Activated CD4-positive, alpha-beta T cell treated with anti-CD3 and anti-CD28 coated beads for 24 hours (primary cell): ENCODE measurements around the gene EXD2.
A peak's percentile ranks its signal among the peaks of the same experiment; 100 is the strongest.
"Not testable (repeated sequence)": the region's sequence is repeated elsewhere in the genome, so short reads cannot be mapped to it uniquely, and the experiment has no call there.

ENCODE experiments used
- DNase-seq, 2 donors: peaks; one replicate each; pipeline ENCODE4 v3.0.0-alpha.2; 2020; ENCODE audit warnings: low read depth in 2 of 2

The EXD2 gene

DNA sequence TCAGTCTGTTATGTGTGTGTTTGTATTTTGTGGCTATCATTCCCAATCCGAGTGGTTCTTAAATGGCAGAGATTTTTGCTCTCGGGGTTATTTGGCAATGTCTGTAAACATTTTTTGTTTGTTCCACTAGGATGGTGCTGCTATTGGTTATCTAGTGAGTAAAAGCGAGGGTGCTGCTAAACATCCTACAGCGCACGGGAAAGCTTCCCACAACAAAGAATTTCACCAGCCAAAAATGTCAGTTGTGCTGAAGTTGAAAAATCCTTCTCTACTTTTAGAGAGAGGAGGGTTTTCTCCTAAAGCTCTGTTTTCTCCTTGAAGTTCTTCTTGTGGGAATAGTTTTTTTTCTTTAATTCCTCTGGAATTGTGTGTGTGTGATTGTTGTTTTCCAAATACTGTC is 2.4 kb downstream of the EXD2 start:
- no peak for DNase-seq

DNA sequence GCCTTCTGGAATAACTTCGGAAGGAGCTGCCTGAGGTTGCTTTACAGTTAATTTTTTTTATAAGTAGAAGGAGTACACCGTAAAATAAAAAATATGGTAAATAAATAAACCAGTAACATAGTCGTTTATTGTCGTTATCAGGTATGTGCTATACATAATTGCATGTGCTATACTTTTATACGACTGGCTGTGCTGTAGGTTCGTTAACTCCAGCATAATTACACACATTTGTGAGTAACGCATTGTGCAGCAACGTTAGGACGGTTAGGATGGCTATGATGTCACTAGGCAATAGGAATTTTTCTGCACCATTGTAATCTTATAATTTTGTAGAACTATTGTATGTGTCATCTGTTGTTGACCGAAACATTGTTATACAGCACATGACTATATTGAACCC is 8.5 kb downstream of the EXD2 start:
- DNase-seq, result no peak

DNA sequence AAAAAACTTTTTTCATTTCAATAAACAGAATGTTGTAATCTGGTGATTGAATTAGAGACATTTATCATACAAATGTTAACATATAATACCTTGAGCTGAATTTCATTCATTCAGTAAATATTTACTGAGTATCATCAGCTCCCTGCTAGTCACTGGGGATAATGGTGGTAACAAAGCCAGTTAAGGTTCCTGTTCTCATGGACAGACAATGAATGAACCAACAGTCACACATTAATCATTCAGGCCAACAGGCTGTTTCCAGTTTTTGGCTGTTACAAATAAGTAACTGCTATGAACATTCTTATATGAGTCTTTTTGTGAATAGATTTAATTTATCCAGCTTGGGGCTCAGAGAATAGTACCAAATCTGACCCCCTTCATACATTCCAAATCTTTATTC is 13.5 kb downstream of the EXD2 start:
- DNase-seq, result no peak

DNA sequence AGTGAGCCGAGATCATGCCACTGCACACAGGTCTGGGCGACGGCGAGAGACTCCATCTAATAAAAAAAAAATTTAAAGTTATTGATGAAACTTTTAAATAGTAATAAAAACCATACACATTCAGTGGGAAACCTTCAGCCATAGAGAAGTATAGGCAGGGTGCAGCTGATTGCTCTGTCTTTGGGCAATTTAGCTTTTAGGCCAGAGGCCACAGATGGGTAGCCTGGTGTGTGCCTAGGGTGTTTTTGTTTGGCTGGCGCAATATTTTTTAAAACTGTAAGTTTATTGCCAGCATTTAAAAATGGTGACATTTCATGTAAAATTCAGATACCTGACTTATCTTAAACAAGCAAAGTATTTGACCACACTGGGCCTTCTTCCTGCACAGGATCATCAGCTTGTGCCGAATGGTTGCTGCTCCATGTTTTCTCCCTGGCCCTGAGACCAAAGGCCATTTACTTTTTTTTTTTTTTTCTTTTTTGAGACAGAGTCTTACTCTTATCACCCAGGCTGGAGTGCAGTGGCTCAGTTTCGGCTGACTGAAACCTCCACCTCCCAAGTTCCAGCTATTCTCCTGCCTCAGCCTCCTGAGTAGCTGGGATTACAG is 16.2 kb downstream of the EXD2 start:
- DNase-seq, result no peak

DNA sequence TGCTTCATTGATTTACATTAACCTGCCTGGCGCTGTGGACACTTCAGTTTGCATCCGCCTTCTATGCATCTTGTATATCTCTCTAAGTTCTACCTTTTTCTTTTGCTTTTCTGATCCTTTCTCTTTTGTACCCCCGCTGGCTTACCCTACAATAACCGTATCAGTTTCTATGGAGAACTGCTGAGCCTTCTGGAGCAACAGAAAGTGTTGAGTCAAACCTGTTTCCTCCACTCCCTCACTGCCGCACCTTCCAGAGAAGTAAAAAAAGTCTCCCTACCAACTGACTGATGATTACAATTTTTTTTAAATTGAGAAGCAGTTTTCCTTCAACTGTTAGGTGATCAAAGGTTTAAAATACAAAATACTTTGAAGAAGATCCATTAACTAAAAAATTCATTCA is 17.4 kb downstream of the EXD2 start:
- no peak for DNase-seq

DNA sequence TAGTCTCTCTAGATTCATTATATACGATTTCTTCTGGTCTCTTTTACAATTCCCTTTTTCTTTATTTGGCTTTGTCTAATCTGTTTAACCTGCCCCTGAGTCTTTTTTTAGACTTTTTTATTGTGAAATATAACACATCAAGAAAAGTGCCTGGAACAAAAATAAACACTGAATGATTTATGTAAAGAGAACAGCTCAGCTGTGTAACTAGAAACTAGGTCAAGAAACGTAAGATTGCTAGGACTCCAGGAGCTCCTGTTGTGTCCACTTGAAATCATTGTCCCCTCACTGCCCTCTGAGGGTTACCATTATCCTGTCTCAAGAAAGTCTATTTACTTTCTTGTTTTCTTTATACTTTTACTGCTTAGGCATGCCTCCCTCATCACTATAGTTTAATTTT is 23.1 kb downstream of the EXD2 start:
- DNase-seq, result no peak

DNA sequence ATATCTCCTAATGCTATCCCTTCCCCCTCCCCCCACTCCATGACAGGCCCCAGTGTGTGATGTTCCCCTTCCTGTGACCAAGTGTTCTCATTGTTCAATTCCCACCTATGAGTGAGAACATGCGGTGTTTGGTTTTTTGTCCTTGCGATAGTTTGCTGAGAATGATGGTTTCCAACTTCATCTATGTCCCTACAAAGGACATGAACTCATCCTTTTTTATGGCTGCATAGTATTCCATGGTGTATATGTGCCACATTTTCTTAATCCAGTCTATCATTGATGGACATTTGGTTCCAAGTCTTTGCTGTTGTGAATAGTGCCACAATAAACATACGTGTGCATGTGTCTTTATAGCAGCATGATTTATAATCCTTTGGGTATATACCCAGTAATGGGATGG is 26.4 kb downstream of the EXD2 start:
- DNase-seq, result not testable (repeated sequence)

DNA sequence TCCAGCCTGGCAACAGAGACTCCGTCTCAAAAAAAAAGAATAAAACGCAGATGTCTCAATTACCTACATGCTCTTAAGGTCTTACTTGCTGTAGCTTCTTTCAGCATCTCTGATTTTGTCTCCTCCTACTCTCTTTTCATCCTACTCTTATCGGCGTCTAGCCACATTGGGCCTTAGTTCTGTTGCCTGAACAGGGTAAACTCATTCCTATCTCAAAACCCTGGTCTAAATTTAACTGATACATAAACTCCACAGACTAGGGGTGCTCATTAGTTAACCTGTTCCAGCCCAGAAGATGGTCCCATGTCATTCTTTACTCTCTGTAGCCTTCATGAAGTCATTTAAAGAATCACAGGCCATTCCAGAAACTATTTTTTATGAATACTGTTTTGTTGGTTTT is 33.6 kb downstream of the EXD2 start:
- no peak for DNase-seq

DNA sequence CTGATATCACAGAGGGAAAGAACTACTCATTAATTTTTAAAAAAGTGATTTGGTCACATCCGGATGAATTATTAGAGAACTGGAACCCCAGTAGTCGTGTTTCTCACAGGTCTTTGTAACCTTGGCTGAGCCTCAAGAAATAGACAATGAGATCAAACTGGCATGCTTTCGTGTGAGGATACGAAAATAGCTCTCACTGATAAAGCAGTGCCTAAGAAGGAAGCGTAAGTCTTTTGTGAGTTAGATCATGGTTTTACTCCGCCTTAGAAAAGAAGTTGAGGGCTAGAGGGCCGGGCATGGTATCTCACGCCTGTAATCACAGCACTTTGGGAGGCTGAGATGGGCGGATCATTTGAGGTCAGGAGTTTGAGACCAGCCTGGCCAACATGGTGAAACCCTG is 34.9 kb downstream of the EXD2 start:
- DNase-seq, result no peak

DNA sequence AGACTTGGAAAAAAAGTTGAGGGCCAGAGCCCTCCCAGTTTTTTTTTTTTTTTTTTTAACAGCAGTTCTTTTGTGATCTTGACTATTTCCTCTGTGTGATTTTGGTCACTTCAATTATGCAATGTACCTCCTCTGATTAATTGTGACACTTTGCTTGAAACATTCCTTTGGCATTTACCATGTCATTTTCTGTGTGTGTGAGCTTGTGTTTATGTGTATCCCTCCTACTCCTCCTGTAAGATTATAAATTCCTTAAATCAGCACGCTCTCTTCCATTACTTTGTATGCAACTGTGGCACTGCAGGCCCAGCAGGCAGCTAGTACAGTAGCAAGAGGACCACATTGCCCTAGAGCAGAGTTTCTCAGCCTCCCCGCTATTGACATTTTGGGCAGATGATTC is 35.4 kb downstream of the EXD2 start:
- no peak for DNase-seq

DNA sequence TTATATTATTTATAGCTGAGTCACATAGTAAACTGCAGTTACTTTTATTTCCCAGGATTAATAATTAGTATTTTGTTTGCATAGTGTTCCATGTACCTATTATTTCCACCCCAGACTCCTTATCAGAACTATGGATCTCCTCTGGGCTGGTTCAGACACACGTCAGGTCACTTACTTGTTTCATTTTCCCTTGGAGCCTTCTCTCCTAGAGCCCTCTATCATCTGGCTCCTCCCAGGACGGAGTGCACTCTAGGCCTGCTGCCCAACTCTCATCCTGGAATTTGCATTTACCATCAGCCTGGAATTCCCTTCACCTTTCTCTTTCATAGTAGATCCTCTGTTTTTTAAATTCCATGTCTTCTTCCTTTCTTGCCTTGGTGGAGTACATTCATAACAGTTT is 40.2 kb downstream of the EXD2 start:
- DNase-seq, result no peak

DNA sequence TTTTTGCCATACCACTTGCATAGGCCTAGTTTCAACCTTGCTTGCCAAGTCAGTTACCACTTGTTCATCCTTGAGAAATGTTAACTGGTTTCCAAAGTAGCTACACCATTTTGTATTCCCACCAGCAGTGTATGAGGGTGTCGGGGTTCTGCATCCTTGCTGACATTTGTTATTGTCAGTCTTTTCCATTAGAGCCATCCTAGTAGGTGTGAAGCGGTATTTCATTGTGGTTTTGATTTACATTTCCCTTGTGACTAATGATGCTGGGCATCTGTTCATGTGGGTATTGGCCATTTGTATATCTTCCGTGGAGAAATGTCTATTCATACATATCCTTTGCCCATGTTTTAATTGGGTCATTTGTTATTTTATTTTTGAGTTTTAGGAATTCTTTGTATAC is 41.1 kb downstream of the EXD2 start:
- DNase-seq, result no peak

DNA sequence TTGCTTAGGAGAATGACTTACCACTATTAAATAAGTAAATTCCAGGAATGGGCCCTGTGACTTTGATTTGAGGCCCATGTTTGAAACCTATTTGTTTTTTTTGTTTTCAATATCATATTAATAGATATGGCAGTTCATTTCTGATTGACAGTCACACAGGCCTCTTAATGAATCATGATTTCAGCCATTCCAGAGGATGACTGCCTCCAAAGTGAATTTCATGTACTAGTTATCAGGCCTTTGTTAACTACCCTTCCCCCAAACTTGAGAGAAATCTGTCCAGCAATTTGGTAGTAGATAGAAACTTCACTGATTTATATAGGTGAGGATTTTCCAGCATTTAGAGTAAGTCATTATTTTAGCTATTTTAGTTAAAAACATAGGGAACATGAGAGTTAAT is 42.8 kb downstream of the EXD2 start:
- no peak for DNase-seq

DNA sequence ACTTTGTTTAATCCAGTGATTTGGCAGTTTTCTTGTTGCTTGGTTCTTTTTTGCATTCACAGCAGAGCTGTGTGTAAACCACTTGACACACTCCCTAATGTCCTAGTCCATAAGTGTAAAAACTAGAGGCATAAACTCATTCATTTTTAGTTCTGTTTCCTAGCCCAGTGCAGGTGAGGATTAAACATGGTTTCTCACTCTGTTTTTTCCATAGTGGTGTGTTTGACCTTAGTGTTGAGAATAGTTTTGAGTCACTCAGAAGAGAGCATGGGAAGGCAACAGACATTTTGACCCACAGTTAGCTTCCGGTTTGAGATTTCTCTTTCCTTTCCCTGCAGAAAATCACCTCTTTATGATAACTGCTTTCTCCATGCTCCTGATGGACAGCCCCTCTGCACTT is 44.4 kb downstream of the EXD2 start:
- no peak for DNase-seq

DNA sequence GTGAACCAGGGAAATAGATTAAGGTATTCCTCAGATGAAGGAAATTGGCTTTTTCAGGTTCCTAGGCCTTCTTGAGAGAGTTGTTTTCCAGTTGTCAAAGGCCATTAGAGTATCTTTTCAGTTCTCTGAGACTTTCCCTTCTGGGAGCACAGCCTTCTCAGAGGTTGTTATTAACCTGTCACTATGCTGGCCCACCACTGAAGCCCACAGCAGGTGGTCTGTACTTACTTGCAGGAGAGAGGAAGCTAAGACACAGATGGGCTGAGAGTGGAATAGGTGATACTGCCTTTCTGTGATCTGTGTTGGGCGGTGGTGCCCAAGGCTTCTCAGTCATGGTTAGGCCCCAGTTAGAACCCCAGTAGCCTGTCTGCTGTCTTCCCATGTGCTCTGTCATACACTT is 45.8 kb downstream of the EXD2 start:
- DNase-seq, result no peak

DNA sequence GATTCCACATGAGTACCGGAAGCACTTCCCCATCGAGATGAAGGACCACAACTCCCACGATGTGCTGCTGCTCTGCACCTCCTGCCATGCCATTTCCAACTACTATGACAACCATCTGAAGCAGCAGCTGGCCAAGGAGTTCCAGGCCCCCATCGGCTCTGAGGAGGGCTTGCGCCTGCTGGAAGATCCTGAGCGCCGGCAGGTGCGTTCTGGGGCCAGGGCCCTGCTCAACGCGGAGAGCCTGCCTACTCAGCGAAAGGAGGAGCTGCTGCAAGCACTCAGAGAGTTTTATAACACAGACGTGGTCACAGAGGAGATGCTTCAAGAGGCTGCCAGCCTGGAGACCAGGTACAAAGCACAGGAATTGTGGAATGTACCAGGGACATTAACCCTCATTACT is 46.3 kb downstream of the EXD2 start:
- DNase-seq, result no peak

DNA sequence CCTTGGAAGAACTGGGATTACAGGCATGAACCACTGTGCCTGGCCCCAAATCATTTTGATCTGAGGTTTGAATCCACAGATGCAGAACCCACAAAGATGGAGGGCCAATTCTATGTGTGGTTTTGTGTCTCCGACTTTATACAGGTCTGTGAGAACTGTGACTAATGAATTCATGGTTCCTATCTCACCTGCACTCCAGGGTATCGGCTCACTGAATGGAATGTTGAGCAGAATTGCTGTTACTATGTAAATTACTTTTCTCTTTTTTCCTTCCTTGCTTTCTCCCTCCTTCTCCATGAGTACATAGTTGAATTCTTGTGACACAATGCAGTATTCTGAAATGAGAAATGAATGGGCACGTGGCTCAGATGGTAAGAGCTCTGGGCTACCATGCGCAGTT is 47.6 kb downstream of the EXD2 start:
- DNase-seq, result no peak

DNA sequence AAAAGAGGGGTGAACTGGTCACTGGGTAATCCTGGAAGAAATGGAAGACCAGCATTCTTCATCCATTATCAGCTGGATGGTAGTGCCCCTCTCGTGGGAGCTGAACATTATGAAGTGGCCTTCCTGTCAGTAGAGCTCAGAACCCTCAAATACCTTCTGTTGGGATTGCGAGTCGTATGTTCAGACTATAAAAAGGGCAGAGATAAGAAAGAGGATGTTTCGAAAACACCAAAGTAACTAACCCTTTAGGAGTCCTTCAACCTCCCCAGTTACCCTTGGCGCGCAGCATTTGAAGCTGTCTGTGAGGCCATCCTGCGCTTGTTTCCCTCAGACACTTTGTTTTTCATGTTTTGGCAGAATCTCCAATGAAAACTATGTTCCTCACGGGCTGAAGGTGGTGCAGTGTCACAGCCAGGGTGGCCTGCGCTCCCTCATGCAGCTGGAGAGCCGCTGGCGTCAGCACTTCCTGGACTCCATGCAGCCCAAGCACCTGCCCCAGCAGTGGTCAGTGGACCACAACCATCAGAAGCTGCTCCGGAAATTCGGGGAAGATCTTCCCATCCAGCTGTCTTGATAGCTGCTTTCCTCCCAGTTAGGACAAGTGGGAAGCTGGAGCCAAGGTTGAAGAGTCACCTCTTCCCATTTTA is 49.4 kb downstream of the EXD2 start:
- DNase-seq, result no peak

DNA sequence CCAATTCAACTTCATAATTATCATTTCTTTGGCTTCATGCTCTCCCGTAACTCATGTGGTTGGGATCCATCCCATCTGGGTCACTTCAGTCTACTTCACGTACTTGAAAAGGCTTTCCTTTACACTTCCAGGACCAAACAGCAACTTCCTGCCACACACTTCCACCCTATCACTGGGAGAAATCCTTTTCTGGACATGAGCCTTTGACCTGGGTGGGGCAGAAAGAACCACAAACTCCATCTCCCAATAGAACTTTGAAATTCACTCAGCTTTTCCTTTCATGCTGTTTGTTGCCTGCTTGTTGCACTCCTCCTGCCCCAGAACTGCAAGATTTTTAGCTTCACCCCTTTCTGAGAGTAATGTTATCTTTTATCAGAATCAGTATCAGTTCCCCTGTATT is 50.3 kb downstream of the EXD2 start:
- DNase-seq, result no peak

DNA sequence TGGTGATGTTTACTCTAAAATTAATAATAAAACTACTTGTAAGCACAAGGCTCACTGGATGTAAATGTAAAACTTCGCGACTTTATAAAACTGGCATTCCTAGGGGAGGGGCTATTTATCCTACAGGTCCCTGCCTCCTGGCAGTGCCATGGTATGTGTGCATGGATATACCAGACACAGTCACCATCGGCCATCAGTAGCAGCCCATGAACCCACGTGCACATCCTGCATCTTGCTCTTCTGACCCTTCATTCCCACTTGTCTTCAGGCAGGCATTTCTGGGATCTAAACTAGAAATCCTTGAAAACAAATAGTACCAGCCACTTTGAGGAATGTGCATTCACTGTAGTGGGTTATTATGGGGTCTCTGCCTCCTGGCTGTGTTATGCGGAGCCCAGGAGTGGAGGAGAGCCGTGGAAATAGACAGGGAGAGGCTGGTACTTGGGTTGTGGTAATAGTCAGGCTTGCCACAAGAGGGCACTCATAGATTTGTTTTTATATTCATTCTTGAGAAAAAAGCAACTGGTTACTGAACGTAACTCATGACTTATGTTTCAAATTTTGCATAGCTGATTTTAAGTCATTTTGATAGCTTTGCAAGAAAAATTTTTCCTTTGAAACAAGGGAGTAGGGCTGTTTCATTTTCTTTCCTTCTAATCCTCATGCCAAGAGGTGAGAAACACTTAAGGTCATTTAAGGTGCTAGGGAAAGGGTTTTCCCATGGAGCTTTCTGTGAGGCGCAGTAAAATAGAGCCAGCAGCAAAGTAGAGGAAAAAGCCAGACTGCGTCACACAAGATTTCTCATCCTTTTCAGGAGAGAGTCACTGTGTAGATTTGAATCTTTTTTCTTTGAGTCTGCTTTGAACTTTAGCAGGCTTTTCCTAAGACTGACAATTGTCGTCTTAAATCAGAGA is 51.3 kb downstream of the EXD2 start:
- DNase-seq, result peak in 1 of 2 donors; percentile 26

DNA sequence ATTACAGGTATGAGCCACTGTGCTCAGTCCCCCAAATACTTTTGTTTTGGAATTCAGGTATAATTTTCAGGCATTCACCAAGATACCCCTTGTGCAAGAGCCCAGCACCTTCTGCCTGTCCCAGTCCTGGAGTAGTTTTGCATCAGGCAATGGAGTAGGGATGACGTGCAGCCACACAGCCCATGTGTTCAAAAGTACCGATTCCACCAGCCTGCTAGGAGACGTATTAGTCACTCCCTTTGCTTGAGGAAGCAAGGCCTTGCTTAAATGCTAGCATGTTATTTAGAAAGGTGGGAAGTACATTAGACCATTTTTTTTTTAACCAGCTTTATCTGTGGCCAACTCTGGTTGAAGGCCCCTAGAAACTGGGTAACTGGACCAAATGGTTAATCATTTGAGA is 53.6 kb downstream of the EXD2 start:
- DNase-seq, result no peak

DNA sequence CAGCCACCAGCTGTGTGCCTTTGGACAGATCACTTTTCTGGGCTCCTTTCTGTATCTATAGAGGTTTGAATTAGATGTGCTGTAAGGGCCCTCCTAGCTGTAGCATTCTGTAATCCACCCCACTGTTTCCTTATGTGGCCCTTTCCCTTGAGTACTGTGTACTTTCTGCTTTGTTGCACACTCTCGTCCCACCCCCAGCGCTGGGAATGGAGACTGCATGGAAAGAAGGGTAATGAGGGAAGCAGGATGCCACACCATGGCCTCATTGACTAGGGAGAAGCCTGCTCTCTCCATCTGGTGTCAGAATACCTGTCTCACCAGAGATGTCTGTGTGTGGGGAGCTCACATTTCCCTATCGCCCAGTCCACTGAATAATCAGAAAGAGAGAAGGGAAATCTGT is 55.0 kb downstream of the EXD2 start:
- DNase-seq, result no peak
